Stimulated activated CD4-positive, alpha-beta T cell treated with anti-CD3 and anti-CD28 coated beads, TNF-alpha, amount 100 ng/mL, for 24 hours (primary cell): ENCODE measurements around the gene CNBP.

Source experiments
- DNase-seq, 3 experiments: peaks; one replicate each; pipeline ENCODE4 v3.0.0-alpha.2; 2020; ENCODE audit warnings: low read depth in 3 of 3

CNBP gene

GRCh38 chr3:129131465-129132088, 52.1 kb downstream of the CNBP start:
- no peak for DNase-seq

- no peak for DNase-seq
Measured at GRCh38 chr3:129130291-129130813, 53.3 kb downstream of the CNBP start.

DNA sequence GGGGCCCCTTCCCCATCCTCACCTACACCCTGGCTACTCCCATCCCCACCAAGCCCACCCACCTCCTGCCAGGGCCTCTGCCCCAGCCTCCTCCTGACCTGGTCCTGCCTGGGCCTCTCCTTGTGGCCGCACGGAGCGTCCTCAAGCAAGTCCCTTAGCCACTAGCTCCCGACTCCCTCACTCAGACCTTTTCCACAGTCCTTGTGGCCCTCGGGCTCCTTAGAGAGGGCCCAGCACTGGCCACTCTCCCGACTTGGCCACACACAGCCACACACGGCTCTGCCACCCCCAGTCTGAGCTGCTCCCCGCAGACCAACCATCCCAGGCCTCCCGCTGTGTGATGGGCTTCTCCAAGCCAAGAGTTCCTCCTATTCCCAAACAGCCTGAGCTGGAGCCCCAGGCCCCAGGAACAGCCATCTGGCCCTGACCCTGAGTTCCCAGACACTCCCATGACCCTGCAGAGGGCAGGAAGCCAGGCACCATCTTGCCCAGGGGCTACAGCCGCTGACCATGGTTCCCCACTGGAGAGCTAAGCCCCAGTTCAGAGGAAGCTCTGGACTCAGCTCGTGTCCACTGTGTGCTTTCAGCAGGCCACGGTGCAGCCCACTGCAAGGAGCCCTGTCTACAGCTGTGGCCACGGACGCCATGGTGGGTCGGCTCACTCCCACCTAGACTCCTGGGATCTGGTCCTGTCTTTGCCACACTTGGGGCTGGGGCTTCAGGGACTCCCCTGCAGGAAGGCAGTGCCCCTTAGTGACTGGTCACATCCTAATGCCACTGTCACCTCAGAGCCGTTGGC, 55.1 kb downstream of the CNBP start:
- no peak for DNase-seq

GRCh38 chr3:129126726-129127280, 56.9 kb downstream of the CNBP start:
- no peak for DNase-seq

GRCh38 chr3:129123314-129124060, 60.2 kb downstream of the CNBP start:
- no peak for DNase-seq

GRCh38 chr3:129122412-129123011, 61.2 kb downstream of the CNBP start:
- no peak for DNase-seq

DNA sequence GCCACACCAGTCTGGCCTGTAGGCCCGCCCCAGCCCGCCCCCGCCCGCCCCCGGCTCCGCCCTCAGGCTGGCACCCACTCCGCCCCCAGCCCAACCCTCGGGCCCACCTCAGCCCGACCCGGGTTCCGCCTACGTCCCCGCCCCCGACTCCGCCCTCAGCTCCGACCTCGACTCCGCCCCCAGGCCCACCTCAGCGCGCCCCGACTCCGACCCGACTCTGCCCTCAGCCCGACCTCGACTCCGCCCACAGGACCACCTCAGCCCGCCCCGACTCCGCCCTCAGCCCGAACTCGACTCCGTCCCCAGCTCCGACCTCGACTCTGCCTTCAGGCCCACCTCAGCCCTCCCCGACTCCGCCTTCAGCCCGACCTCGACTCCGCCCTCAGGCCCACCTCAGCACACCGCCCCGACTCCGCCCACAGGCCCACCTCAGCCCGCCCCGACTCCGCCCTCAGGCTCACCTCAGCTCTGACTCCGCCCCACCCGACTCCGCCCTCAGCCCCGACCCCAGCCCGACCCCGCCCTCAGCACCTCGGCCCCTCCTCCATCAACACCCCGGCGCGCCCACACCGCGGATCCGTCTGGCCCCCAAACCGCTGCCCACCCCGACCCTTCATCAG, 61.8 kb downstream of the CNBP start, which contains the start of gene RAB43:
RAB43 (minus strand) TSS at position 13 of the 620 bp plus-strand sequence. CDS start 315 bp downstream, outside the sequence.
- DNase-seq: peak; percentile 59 to 84 (median 62)

GRCh38 chr3:129121016-129121791, 62.5 kb downstream of the CNBP start:
- DNase-seq: peak in 1 of 3 experiments; percentile 39

DNA sequence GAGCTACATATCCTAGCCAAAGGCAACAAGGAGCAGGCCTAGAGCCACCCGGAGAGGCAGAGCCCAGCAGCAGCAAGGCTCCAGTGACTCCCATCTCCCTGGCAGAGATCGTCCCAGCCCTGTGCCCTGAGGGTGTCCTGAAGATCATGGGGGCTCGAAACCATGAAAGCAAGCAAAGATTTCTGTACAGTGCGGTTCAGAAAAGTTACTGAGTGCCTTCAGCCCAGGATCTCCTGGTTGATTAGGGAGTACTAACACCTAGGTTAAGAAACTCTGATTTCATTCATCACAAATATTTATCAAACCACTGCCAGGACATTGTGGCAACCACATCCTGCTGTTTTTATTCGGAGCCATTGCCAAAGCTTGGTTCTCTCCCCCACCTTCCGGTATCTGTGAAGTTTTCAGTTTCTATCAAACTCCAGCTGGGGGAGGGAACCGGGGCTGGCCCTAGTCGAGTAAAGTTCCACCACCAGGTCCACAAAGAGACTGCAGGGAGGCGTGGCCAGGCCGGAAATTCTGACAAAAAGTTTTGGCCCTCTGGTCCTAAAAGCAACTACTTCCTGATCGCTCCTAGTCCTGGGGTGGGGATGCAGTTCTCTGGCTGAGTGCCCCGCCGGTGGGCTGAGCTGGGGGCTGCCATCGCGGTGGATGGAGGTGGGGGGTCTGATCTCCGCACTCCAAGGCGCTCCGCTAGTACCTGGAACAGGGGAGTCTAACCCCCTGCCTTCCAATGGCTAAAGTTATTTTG, 63.3 kb downstream of the CNBP start:
- DNase-seq: peak; percentile 79 to 92 (median 88)

- DNase-seq: no peak
Measured at GRCh38 chr3:129119365-129120100, 64.2 kb downstream of the CNBP start.

DNA sequence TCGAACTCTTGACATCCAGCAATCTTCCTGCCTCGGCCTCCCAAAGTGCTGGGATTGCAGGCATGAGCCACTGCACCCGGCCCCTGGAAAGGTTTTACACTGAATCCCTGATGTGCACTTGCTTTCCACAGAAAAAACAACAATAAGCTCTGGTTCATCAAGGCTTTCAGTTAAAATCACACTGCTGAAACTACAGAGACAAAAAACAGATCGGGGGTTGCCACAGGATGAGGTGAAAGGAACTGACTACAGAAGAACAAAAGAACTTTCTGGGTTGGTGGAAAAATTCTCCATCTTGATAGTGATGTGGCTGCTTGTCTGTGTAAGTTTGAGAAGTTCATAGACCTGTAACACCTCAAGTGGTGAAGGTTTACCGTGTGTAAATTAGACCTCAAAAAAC, 65.0 kb downstream of the CNBP start:
- DNase-seq: peak in 1 of 3 experiments; percentile 21
